ENCODE results near the gene USE1. TPM values are rescaled to one million over a fixed set of nuclear protein-coding genes. Genes with fewer than 3 reads are reported as not detected.
A peak's percentile ranks its signal among the peaks of the same experiment; 100 is the strongest.

USE1 gene
- total and polyA plus RNA-seq, 2 donors (not counting 1 experiment from before 2014, with no cell fraction given): 23.8 to 27.1 TPM

GRCh38 chr19:17202249-17202648 lies 12.9 kb upstream of the USE1 start:
- Histone ChIP-seq H3K27me3 (ENCODE audit: control insufficient read depth, insufficient read depth, low read length) (no peaks in the 10 kb centered on the region), H4K20me1 (ENCODE audit: control insufficient read depth, extremely low read depth, insufficient read depth, low read length) (no peaks in the 10 kb centered on the region), H3K4me3 (replicated peaks in 1 of 4; ENCODE audit: control extremely low read depth in 1 of 4, insufficient read depth in 1 of 4, low read depth in 3 of 4, low read length in 4 of 4) (no peak overlapping the region), H3K4me2 (ENCODE audit: extremely low read depth, insufficient read depth, low read length) (no peak overlapping the region), H3K9ac (ENCODE audit: insufficient read depth, low read length) (no peak overlapping the region), H3K27ac (ENCODE audit: insufficient read depth, low read length) (no peak overlapping the region), H3K79me2 (ENCODE audit: control insufficient read depth, insufficient read depth, low read length) (no peaks in the 10 kb centered on the region), H3K36me3 (ENCODE audit: control insufficient read depth, insufficient read depth, low read length) (peaks cover 41% of the 10 kb centered on the region), H3K9me3 (ENCODE audit: control insufficient read depth, insufficient read depth, low read depth, low read length) (no peaks in the 10 kb centered on the region), H3K4me1 (ENCODE audit: control insufficient read depth, extremely low read depth, insufficient read depth, low read length) (no peaks in the 10 kb centered on the region), H2AFZ (ENCODE audit: low read length) (no peak overlapping the region)
- TF ChIP-seq EZH2 (IDR thresholded peaks at IDR 0.05; ENCODE audit: low read length, missing control alignments) (no peak), CTCF (conservative IDR thresholded peaks at IDR 0.05 in 1 of 2, IDR thresholded peaks at IDR 0.05 in 1 of 2; ENCODE audit: low read depth in 1 of 2, low read length in 2 of 2) (no peak)
- DNase-seq (ENCODE audit: low read depth in 2 of 2): no peak

GRCh38 chr19:17202713-17203112 lies 12.4 kb upstream of the USE1 start:
- no peak overlapping the region for H3K9ac ChIP-seq (ENCODE audit: insufficient read depth, low read length)
- H3K4me1 ChIP-seq (ENCODE audit: control insufficient read depth, extremely low read depth, insufficient read depth, low read length): no peaks in the 10 kb centered on the region
- no peak overlapping the region for H3K27ac ChIP-seq (ENCODE audit: insufficient read depth, low read length)
- no peak overlapping the region for H3K4me2 ChIP-seq (ENCODE audit: extremely low read depth, insufficient read depth, low read length)
- H3K27me3 ChIP-seq (ENCODE audit: control insufficient read depth, insufficient read depth, low read length): no peaks in the 10 kb centered on the region
- no peaks in the 10 kb centered on the region for H3K9me3 ChIP-seq (ENCODE audit: control insufficient read depth, insufficient read depth, low read depth, low read length)
- H3K4me3 ChIP-seq (replicated peaks in 1 of 4; ENCODE audit: control extremely low read depth in 1 of 4, insufficient read depth in 1 of 4, low read depth in 3 of 4, low read length in 4 of 4): no peak overlapping the region
- H4K20me1 ChIP-seq (ENCODE audit: control insufficient read depth, extremely low read depth, insufficient read depth, low read length): no peaks in the 10 kb centered on the region
- no peak for TF ChIP-seq CTCF (conservative IDR thresholded peaks at IDR 0.05 in 1 of 2, IDR thresholded peaks at IDR 0.05 in 1 of 2; ENCODE audit: low read depth in 1 of 2, low read length in 2 of 2)
- peaks cover 38% of the 10 kb centered on the region for H3K36me3 ChIP-seq (ENCODE audit: control insufficient read depth, insufficient read depth, low read length)
- no peaks in the 10 kb centered on the region for H3K79me2 ChIP-seq (ENCODE audit: control insufficient read depth, insufficient read depth, low read length)
- no peak overlapping the region for H2AFZ ChIP-seq (ENCODE audit: low read length)
- no peak for DNase-seq (ENCODE audit: low read depth in 2 of 2)

- TF ChIP-seq EZH2 (IDR thresholded peaks at IDR 0.05; ENCODE audit: low read length, missing control alignments): no peak
- peak; percentile 60 to 74 for TF ChIP-seq CTCF (conservative IDR thresholded peaks at IDR 0.05 in 1 of 2, IDR thresholded peaks at IDR 0.05 in 1 of 2; ENCODE audit: low read depth in 1 of 2, low read length in 2 of 2)
- Histone ChIP-seq H3K9ac (ENCODE audit: insufficient read depth, low read length) (no peak overlapping the region), H3K4me2 (ENCODE audit: extremely low read depth, insufficient read depth, low read length) (no peak overlapping the region), H3K79me2 (ENCODE audit: control insufficient read depth, insufficient read depth, low read length) (no peaks in the 10 kb centered on the region), H3K4me3 (replicated peaks in 1 of 4; ENCODE audit: control extremely low read depth in 1 of 4, insufficient read depth in 1 of 4, low read depth in 3 of 4, low read length in 4 of 4) (no peak overlapping the region), H2AFZ (ENCODE audit: low read length) (no peak overlapping the region), H3K9me3 (ENCODE audit: control insufficient read depth, insufficient read depth, low read depth, low read length) (no peaks in the 10 kb centered on the region), H3K36me3 (ENCODE audit: control insufficient read depth, insufficient read depth, low read length) (peaks cover 50% of the 10 kb centered on the region), H3K27me3 (ENCODE audit: control insufficient read depth, insufficient read depth, low read length) (no peaks in the 10 kb centered on the region), H3K4me1 (ENCODE audit: control insufficient read depth, extremely low read depth, insufficient read depth, low read length) (no peaks in the 10 kb centered on the region), H4K20me1 (ENCODE audit: control insufficient read depth, extremely low read depth, insufficient read depth, low read length) (no peaks in the 10 kb centered on the region), H3K27ac (ENCODE audit: insufficient read depth, low read length) (no peak overlapping the region)
- DNase-seq (ENCODE audit: low read depth in 2 of 2): peak; percentile 31 to 64
Observed at GRCh38 chr19:17205237-17206140, 9.7 kb upstream of the USE1 start.

Measured in fibroblast of lung (primary cell).